GM23338 (cell line): ENCODE measurements around the gene VSIG10L. TPM values are rescaled to one million over a fixed set of nuclear protein-coding genes. Genes with fewer than 3 reads are reported as not detected.

ENCODE experiments used
- ATAC-seq: fragments of 200-7000 bp; cut with Tn5 transposase; 3 replicates; pipeline ENCODE4 v1.9.1; 2020
- DNase-seq: peaks from one replicate; pipeline ENCODE4 v3.0.0-alpha.2; 2015; ENCODE audit warnings: low spot score
- H2AFZ ChIP-seq: fragments of 200-600 bp; sonication (generic); 2 replicates; pipeline ENCODE4 v1.8.0; 2016; ENCODE audit warnings: antibody characterized with exemption, mild to moderate bottlenecking, moderate library complexity
- H3F3A ChIP-seq: fragments of 200-600 bp; sonication (generic); replicated peaks from 2 replicates; pipeline ENCODE4 v1.8.0; 2017; ENCODE audit warnings: antibody characterized with exemption, mixed run types, low read depth
- H3K27ac ChIP-seq: fragments of 200-600 bp; sonication (generic); 2 replicates; pipeline ENCODE4 v1.6.1; 2016; ENCODE audit warnings: low read depth
- H3K27me3 ChIP-seq: fragments of 200-600 bp; sonication (generic); 2 replicates; pipeline ENCODE4 v1.8.0; 2016; ENCODE audit warnings: mild to moderate bottlenecking, mixed run types, moderate library complexity; ENCODE audit not compliant: insufficient read depth
- H3K36me3 ChIP-seq: fragments of 200-600 bp; sonication (generic); 2 replicates; pipeline ENCODE4 v1.8.0; 2016; ENCODE audit warnings: mild to moderate bottlenecking; ENCODE audit not compliant: insufficient read depth
- H3K4me1 ChIP-seq: fragments of 200-600 bp; sonication (generic); 2 replicates; pipeline ENCODE4 v1.8.0; 2016; ENCODE audit warnings: mild to moderate bottlenecking, moderate library complexity; ENCODE audit not compliant: insufficient read depth
- H3K4me2 ChIP-seq: fragments of 200-600 bp; sonication (generic); 2 replicates; pipeline ENCODE4 v1.7.1; 2017; ENCODE audit warnings: mixed run types
- H3K4me3 ChIP-seq: fragments of 200-600 bp; sonication (generic); 2 replicates; pipeline ENCODE4 v1.6.1; 2016; ENCODE audit warnings: mixed run types
- H3K79me2 ChIP-seq: fragments of 200-600 bp; sonication (generic); replicated peaks from 2 replicates; pipeline ENCODE4 v1.8.0; 2017; ENCODE audit warnings: mild to moderate bottlenecking; ENCODE audit not compliant: insufficient read depth
- H3K9me2 ChIP-seq: fragments of 200-600 bp; sonication (generic); 2 replicates; pipeline ENCODE4 v1.8.0; 2017; ENCODE audit not compliant: insufficient read depth
- H4K20me1 ChIP-seq: fragments of 200-600 bp; sonication (generic); replicated peaks from 2 replicates; pipeline ENCODE4 v1.8.0; 2017; ENCODE audit warnings: mild to moderate bottlenecking; ENCODE audit not compliant: insufficient read depth
- H3K27ac Mint-ChIP-seq: 2 replicates; pipeline ENCODE4 v1.8.0; 2020; ENCODE audit warnings: inconsistent platforms, mild to moderate bottlenecking, moderate library complexity, mixed read lengths
- H3K27me3 Mint-ChIP-seq: 3 replicates; pipeline ENCODE4 v1.8.0; 2022; ENCODE audit warnings: low read depth, mild to moderate bottlenecking, moderate library complexity, mixed read lengths, inconsistent platforms; ENCODE audit not compliant: insufficient read depth, poor library complexity
- H3K36me3 Mint-ChIP-seq: 3 replicates; pipeline ENCODE4 v1.8.0; 2021; ENCODE audit warnings: low read depth, mild to moderate bottlenecking, inconsistent platforms, moderate library complexity, mixed read lengths
- H3K4me1 Mint-ChIP-seq: 3 replicates; pipeline ENCODE4 v1.8.0; 2020; ENCODE audit warnings: mild to moderate bottlenecking, inconsistent platforms, mixed read lengths
- H3K4me3 Mint-ChIP-seq: 3 replicates; pipeline ENCODE4 v1.8.0; 2021; ENCODE audit warnings: moderate library complexity, mild to moderate bottlenecking, inconsistent platforms, mixed read lengths
- H3K9me3 Mint-ChIP-seq: 3 replicates; pipeline ENCODE4 v1.8.0; 2020; ENCODE audit warnings: moderate library complexity, mild to moderate bottlenecking, inconsistent platforms, mixed read lengths
- CREB1 ChIP-seq: fragments of 250-450 bp; sonication (Bioruptor Pico); IDR thresholded peaks from 2 replicates; pipeline ENCODE4 v1.5.0; 2020; ENCODE audit warnings: low read depth, mild to moderate bottlenecking, moderate library complexity
- CTCF ChIP-seq, 2 experiments: fragments of 200-600 bp in 1 of 2; sonication (generic) in 1 of 2; conservative IDR thresholded peaks; 2 replicates each; pipeline versions ENCODE4 v1.5.1 to v1.6.1; 2016 to 2017; ENCODE audit warnings: antibody characterized with exemption in 2 of 2, low read depth in 2 of 2, mild to moderate bottlenecking in 2 of 2, moderate library complexity in 1 of 2
- EZH2phosphoT487 ChIP-seq: fragments of 200-600 bp; sonication (generic); IDR thresholded peaks from one replicate; pipeline ENCODE4 v1.8.1; 2018; ENCODE audit warnings: antibody characterized with exemption; ENCODE audit not compliant: unreplicated experiment
- JUNB ChIP-seq: IDR thresholded peaks from one replicate; pipeline ENCODE4 v1.6.1; 2016; ENCODE audit warnings: antibody characterized with exemption; ENCODE audit not compliant: unreplicated experiment
- NANOG ChIP-seq: IDR thresholded peaks from 2 replicates; pipeline ENCODE4 v1.6.1; 2016; ENCODE audit warnings: antibody characterized with exemption, borderline replicate concordance
- POLR2AphosphoS5 ChIP-seq: IDR thresholded peaks from 2 replicates; pipeline ENCODE4 v1.6.1; 2016; ENCODE audit warnings: antibody characterized with exemption, low read depth
- STAT1 ChIP-seq: IDR thresholded peaks from one replicate; pipeline ENCODE4 v1.6.1; 2016; ENCODE audit warnings: antibody characterized with exemption; ENCODE audit not compliant: unreplicated experiment
- ZNF114 ChIP-seq: fragments of 250-450 bp; sonication (Bioruptor Pico); IDR thresholded peaks from 2 replicates; pipeline ENCODE4 v1.5.0; 2020; ENCODE audit warnings: mild to moderate bottlenecking, moderate library complexity
- polyA plus RNA-seq: library from polyadenylated mRNA; unstranded; fragments of >200 nt; fragmentation: Nextera tagmentation; extraction: Ambion mirVana; gene quantifications from 2 replicates; pipeline ENCODE4 v1.2.1, GENCODE V29; 2016
- total RNA-seq: library from RNA; depleted of rRNA; stranded (reverse); fragments of >200 nt; shearing (Covaris generic); gene quantifications from 2 replicates; pipeline ENCODE4 v1.2.3, GENCODE V29; 2014
- TF ChIP-seq, protein P1 (sequence below): IDR thresholded peaks from one replicate; pipeline ENCODE4 v1.6.1; 2018; ENCODE audit warnings: antibody characterized with exemption; ENCODE audit not compliant: unreplicated experiment
- TF ChIP-seq, protein P2 (sequence below): IDR thresholded peaks from 2 replicates; pipeline ENCODE4 v1.6.1; 2016; ENCODE audit warnings: antibody characterized with exemption

Gene VSIG10L
- total and polyA plus RNA-seq, 2 experiments from 2014 or later, result 9.6 to 10.4 TPM

DNA sequence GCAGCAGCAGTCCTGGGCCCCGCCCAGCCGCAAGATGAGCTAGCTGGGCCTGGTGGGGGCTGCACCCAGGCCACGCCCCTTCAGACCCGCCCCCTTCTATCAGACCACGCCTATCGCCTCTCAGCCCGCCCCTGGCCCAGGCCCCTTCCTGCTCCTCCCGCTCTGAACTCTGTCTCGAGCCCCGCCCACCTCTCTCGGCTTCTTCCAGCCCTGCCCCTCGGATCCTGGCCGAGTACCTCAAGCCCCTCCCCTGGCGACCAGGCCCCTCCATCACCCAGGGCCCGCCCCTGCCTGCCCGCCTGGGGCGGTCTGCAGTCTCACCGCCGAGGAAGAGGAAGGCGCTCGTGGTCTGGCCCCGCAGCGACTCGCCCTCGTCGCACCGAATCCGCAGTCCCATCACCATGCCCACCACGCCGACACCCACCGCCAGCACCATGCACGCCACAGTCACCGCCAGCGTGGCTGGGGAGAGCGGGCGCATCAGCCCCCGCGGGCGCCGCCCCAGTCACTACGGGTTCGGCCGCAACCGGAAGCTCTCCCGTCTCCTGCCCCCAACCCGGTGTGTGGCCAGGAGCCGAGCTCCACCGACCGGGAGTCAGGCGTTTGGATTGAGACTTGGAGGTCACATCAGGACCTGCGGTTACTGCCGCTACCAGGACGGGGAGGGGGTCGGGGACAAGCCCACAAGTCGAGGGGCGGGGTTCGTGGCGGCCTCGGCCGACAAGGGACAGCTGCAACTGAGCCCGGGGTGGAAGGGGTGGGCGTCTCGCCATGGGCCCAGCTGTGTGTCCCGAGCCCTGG lies 25.8 kb upstream of the VSIG10L start:
- Histone ChIP-seq H3K27ac (peak overlapping the region; percentile 86), H3K4me1 (peaks cover 15% of the 10 kb centered on the region; the same call in 1 of the 2 replicates), H4K20me1 (no peaks in the 10 kb centered on the region), H3K36me3 (no peaks in the 10 kb centered on the region), H3K9me2 (no peaks in the 10 kb centered on the region), H3K4me3 (peak overlapping the region; percentile 98), H3K27me3 (no peaks in the 10 kb centered on the region), H3K4me2 (peak overlapping the region; percentile 95), H3F3A (no peaks in the 10 kb centered on the region; the same call in 1 of the 2 replicates), H2AFZ (peak overlapping the region; percentile 69), H3K79me2 (0 out of 2 replicates have a peak, but pooled peaks cover 4% of the 10 kb centered on the region)
- ATAC-seq (peak; percentile 80), DNase-seq (peak; percentile 99)
- peaks cover 17% of the 10 kb centered on the region for H3K27me3 Mint-ChIP-seq
- peak overlapping the region; percentile 96 for H3K27ac Mint-ChIP-seq
- no peaks in the 10 kb centered on the region; the same call in 2 of the 3 replicates for H3K9me3 Mint-ChIP-seq
- peak; percentile 98 for TF ChIP-seq POLR2AphosphoS5
- TF ChIP-seq, protein P1, sequence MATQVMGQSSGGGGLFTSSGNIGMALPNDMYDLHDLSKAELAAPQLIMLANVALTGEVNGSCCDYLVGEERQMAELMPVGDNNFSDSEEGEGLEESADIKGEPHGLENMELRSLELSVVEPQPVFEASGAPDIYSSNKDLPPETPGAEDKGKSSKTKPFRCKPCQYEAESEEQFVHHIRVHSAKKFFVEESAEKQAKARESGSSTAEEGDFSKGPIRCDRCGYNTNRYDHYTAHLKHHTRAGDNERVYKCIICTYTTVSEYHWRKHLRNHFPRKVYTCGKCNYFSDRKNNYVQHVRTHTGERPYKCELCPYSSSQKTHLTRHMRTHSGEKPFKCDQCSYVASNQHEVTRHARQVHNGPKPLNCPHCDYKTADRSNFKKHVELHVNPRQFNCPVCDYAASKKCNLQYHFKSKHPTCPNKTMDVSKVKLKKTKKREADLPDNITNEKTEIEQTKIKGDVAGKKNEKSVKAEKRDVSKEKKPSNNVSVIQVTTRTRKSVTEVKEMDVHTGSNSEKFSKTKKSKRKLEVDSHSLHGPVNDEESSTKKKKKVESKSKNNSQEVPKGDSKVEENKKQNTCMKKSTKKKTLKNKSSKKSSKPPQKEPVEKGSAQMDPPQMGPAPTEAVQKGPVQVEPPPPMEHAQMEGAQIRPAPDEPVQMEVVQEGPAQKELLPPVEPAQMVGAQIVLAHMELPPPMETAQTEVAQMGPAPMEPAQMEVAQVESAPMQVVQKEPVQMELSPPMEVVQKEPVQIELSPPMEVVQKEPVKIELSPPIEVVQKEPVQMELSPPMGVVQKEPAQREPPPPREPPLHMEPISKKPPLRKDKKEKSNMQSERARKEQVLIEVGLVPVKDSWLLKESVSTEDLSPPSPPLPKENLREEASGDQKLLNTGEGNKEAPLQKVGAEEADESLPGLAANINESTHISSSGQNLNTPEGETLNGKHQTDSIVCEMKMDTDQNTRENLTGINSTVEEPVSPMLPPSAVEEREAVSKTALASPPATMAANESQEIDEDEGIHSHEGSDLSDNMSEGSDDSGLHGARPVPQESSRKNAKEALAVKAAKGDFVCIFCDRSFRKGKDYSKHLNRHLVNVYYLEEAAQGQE, result peak; percentile 16
- no peak for TF ChIP-seq ZNF114 (CRISPR knock-in tag)
- 0 out of 2 replicates have a peak, but pooled peaks have one; percentile 3 for TF ChIP-seq CREB1 (CRISPR knock-in tag)
- TF ChIP-seq, protein P2, sequence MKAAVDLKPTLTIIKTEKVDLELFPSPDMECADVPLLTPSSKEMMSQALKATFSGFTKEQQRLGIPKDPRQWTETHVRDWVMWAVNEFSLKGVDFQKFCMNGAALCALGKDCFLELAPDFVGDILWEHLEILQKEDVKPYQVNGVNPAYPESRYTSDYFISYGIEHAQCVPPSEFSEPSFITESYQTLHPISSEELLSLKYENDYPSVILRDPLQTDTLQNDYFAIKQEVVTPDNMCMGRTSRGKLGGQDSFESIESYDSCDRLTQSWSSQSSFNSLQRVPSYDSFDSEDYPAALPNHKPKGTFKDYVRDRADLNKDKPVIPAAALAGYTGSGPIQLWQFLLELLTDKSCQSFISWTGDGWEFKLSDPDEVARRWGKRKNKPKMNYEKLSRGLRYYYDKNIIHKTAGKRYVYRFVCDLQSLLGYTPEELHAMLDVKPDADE, result 0 out of 2 replicates have a peak, but pooled peaks have one; percentile 46
- H3K4me1 Mint-ChIP-seq, result peaks cover 25% of the 10 kb centered on the region
- peak overlapping the region; percentile 99 for H3K4me3 Mint-ChIP-seq
- H3K36me3 Mint-ChIP-seq, result no peaks in the 10 kb centered on the region; the same call in 2 of the 3 replicates

- Histone ChIP-seq H3K4me1 (peaks cover 15% of the 10 kb centered on the region; the same call in 1 of the 2 replicates), H3K79me2 (0 out of 2 replicates have a peak, but pooled peaks cover 4% of the 10 kb centered on the region), H3K4me2 (peak overlapping the region; percentile 95), H3K36me3 (no peaks in the 10 kb centered on the region), H3F3A (no peaks in the 10 kb centered on the region; the same call in 1 of the 2 replicates), H3K4me3 (peak overlapping the region; percentile 98), H2AFZ (peak overlapping the region; percentile 72), H3K9me2 (no peaks in the 10 kb centered on the region), H3K27me3 (no peaks in the 10 kb centered on the region), H4K20me1 (no peaks in the 10 kb centered on the region), H3K27ac (peak overlapping the region; percentile 81; the same call in 1 of the 2 replicates)
- Mint-ChIP-seq H3K36me3 (no peaks in the 10 kb centered on the region; the same call in 2 of the 3 replicates), H3K4me3 (peak overlapping the region; percentile 99), H3K9me3 (no peaks in the 10 kb centered on the region; the same call in 2 of the 3 replicates), H3K4me1 (peaks cover 25% of the 10 kb centered on the region), H3K27ac (peak overlapping the region; percentile 81; the same call in 1 of the 2 replicates), H3K27me3 (peaks cover 17% of the 10 kb centered on the region)
- ATAC-seq (peak; percentile 7), DNase-seq (no peak)
- TF ChIP-seq POLR2AphosphoS5 (no peak; the same call in 1 of the 2 replicates), STAT1 (no peak), NANOG (no peak), EZH2phosphoT487 (no peak), JUNB (no peak), CTCF (conservative IDR thresholded peaks at IDR 0.05; ENCODE audit: low read depth in 2 of 2) (no peak), ZNF114 (CRISPR knock-in tag) (no peak)
- TF ChIP-seq, protein P2, result no peak
- TF ChIP-seq, protein P1, result no peak
Observed at GRCh38 chr19:51367255-51367564, 25.3 kb upstream of the VSIG10L start.
